NOMO-1 treated with DMSO at 0.1 percent for 48 hours (cell line): ENCODE data around the gene FAM156A.
"Not testable (repeated sequence)": the region's sequence is repeated elsewhere in the genome, so short reads cannot be mapped to it uniquely, and the experiment has no call there.

Experiments
- DNase-seq: peaks from one replicate; lab custom pipeline; 2025; ENCODE audit not compliant: unreplicated experiment; lab: John Stamatoyannopoulos, UW

The FAM156A gene, protein sequence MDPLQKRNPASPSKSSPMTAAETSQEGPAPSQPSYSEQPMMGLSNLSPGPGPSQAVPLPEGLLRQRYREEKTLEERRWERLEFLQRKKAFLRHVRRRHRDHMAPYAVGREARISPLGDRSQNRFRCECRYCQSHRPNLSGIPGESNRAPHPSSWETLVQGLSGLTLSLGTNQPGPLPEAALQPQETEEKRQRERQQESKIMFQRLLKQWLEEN

DNA sequence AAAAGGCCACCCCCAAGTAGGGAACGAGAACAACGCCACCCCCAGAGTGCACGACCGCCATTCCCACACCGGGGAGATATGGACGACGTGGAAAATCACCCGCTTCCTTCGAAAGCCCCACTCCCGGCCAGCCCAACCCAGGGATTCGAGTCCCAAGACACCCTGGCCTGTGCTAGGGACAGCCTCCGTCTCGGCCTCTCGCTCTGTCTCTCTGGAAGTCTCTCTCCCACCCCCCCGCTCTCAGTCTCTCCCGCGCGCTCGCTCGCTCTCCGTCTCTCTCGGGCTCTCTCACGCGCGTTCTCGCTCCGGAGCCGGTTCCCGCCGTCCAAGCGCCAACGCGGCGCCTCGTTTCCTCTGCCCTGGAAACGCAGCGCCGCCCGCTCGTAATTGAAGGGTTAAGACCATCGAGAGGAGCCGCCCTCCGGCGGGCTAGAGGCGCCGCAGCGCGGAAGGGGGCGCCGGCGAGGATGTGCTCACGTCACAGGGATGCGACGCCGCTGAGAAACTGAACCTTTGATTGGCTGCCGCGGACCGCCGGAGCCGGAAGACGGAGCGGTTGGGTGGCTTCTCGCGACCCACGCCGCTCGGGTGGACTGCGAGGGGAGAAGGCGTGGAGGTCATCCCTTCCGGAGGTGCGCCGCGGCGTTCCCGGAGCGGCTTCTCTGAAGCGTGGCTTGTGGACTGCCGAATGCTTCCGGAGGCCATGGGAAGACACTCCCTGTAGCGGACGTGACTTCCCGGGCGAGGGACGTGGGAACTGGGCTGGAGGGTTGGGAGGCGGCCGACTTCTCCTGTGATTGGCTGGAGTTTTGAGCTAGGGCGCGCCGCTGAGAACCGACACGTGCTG is at the start of gene FAM156A:
Gene FAM156A, minus strand, starts transcription at position 406 of the 847 bp plus-strand sequence. CDS start 9,930 bp downstream, outside the sequence.
- not testable (repeated sequence) for DNase-seq

GRCh38 chrX:53005327-53005726 is 47.0 kb upstream of the FAM156A start:
- no peak for DNase-seq

DNA sequence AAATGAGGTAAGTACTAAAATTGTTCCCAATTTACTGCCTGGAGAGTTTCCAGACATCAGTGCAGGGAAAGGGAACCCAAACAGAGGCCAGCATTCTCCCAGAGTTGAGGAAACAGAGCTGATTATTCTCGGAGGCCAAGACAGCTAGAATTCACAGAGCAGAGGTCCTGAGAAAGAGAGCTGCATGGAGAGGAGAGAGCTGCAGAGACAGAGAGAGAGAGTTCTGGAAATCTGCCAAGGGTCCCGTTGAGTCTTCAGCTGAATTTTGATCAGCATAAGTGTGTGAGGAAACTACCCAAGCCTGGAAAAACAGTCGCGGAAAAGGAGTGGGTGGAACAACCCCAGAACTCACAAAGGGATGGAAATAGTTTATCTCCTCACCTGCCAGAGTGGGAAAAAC is 46.5 kb upstream of the FAM156A start:
- no peak for DNase-seq

- no peak for DNase-seq
These were observed 45.7 kb upstream of the FAM156A start for GRCh38 chrX:53004038-53004437.

DNA sequence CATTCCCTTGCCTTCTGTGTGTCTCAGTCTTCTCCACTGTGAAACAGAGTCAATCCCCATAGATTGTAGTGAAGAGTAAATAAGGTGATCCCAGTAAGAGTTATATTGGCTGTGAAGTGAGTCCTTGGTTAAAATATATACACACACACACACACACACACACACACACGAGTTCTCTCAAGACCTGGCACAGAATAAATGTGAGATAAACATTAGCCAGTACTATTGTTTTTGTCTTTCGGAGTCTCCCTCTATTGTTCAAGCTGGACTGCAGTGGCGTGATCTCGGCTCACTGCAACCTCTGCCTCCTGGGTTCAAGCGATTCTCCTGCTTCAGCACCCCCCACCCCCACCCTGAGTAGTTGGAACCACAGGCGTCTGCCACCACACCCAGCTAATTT is 44.8 kb upstream of the FAM156A start:
- DNase-seq, result no peak

DNA sequence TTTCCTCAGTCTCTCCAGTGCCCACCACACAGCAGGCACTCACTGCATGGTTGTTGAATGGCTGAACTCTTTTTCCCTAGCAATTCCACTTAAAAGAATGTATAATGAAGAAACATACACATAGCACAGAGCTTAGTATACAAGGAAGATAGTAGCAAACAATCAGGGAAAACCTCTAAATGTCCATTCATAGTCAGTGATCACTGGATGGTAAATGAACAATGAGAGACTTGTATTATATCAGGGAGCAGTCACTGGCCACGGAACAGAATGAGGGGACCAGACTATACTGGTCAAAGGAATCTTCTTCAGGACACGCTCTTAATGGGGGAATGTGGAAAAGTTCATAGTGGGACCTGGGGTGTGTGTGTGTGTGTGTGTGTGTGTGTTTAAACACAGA is 43.6 kb upstream of the FAM156A start:
- DNase-seq, result no peak

DNA sequence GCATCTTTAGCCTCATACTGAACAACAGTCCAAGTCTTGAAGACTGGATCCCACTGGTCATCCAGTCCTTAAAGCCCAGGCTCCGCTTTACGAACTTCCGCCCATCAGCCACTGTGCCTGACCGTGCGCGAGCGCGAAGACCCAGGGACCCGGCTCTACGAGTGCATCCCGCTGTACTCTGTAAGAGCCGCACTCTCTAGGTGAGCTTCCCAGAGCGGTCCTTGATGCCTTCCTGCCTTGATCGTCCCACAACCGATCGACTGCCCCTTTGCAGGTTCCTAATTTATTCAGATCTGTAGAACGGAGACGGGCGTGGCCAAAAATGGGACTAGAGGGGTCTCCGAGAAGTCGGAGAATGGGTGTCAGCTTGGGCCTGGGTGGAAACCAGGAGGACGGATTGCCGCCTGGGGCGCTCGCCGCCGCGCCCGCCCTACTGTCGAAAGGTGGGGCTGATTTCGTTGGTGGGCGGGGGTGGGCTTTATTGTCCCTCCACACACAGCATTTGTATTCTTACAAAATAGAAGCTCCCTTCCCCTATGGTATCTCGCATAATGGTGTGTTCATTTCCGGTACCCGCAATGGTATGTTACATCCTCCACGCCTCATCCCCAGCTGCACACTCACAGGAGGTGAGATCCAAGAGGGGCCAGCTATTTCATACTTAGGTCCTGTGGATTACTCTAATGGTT is 42.3 kb upstream of the FAM156A start:
- DNase-seq, result no peak

DNA sequence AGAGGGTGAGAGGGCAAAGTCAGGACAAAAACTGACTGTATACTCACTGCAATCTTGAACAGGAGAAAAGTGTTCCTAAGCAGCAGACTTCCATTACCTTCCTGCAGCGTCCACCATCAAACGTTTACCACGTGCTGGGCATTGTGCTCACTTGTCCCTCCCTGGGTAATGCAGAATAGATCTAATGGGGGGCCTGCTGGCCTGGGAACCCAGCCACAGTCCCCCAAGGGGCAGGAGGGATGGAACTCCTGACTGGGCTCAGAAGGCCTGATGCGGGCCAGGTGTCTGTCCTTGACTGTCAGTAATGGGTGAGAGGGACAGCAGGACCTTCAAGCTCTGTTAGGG is 37.6 kb upstream of the FAM156A start:
- DNase-seq, result no peak

DNA sequence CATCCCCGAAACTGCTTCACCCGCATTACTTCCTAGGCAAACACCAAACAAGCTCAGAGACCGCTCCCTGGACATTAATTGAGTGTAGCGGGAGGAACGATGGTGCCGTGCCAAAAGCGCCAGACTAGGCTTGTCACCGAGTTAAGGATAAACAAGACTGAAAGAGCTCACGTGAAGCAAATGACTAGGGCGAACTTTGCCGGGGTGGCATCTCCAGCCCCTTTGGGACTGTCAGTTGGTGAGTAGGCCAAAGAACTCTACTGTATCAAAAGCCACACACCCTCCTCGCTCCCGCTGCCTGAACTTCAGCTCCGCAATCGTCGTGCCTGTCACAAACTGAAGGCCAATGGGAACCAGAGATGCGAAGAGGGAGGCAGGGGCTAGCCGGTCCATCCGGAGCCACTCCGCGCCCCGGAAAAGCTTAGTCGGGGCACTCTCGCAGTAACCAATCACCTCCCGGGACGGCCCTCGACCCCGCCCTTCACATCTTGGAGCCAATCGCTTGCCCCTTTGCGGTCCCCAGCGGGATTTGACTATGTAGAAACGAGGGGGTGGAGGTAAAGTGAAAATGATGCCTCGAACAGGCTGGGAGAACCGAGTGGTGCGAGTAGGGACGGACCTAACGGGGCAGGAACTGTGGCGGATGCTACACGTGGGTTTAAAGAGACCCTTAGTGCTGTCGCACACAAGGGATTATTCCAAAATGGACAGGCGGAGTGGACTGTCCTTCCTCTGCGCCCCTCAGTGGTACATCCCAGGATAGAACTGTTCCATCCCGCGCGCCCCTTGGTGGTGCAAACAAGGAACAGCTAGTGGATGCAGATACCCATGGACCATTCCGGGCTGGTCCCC is 37.0 kb upstream of the FAM156A start:
- DNase-seq, result peak; percentile 91

DNA sequence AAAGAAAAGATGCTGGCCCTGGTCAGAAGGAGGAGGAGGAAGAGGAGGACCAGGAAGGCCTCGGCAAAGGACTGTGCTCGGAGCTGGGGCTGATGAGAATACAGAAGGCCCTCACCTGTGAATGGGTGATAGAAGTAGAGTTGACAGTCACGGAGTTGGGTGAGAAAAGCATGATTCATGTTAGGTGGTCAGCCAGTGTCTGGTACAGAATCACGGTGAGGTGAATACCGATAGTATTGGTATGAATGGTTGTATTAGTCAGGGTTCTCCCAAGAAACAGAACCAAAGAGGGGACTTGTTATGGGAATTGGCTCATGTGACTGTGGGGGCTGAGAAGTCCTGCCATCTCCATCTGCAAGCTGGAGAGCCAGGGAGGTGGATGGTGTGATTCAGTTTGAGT is 32.5 kb upstream of the FAM156A start:
- no peak for DNase-seq

DNA sequence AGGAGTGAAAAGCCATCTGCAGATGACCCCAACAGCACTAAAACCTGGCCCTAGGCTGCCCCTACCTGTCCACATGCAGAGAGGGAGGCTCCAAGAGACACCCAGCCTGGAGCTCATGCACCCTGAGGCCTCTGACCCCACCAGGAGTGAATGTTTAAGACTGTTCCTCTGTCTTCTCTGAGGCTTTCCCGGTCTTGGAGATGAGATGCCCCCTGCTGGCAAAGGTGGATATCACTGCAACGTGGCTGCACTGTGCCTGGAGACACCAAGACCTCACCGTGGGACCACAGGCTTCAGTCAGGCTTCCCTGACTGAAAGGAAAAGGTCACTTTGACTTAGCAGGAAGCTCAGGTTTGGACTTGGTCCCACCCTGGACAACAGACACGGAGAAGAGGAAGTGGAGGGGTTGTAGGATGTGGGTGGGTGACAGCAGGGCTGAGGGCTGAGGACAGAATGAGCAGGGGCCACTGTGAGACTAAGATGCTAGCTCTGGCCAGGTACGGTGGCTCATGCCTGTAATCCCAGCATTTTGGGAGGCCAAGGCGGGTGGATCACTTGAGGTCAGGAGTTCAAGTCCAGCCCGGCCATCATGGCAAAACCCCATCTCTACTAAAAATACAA is 31.8 kb upstream of the FAM156A start:
- DNase-seq, result peak; percentile 9

GRCh38 chrX:52988985-52989917 is 30.9 kb upstream of the FAM156A start:
- DNase-seq, result no peak

DNA sequence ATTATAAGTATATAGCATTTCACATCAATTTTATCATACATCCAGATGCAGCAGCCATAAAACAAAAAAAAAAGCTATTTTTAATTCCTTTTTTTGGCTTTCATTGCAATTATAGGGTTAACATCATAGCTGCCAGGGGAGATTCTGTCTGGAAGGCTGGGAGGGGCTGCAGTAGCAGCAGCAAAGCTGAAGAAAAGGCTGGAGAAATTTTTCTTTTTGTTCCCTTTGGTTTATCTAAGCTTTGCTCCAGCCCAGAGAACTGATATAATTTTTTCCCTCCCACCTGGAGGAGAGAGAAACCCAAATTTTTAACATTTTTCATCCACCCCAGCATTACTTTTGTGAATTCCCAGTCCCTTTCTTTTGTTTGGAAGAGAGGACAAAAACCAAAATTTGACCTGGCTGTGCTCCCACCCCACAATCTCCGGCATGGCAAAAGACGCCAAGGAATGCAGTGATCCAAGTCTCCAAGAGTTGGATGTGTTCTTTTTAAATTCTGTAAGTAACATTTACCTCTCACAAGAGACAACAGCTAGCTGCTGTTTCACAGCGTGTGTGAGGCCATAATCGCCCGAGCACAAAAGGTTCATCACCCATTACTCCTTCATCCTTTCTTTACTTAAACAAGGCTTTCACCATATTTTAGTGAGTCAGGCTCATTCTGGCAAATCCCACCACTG is 25.1 kb upstream of the FAM156A start:
- no peak for DNase-seq

GRCh38 chrX:52979993-52980392 is 21.7 kb upstream of the FAM156A start:
- no peak for DNase-seq

DNA sequence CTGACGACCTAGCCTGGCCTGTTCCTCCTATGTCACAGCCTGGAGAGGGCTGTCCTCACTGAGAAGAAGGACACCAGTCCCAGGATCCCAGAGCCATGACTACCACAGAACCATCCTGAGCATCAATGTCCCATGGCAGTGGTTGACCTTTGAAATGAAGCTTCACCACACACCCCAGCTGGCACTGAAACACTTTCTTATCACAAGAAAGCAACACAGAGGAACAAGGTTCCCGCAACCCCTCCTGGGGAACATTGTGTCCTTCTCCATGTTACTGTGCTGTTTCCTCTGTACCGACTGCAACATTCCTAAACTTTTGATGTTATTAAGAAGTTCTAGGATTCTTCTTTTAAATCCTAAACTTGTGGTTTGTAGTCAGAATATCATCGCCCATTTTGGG is 21.2 kb upstream of the FAM156A start:
- no peak for DNase-seq

GRCh38 chrX:52977953-52978352 is 19.6 kb upstream of the FAM156A start:
- no peak for DNase-seq

- not testable (repeated sequence) for DNase-seq
These were observed 17.3 kb upstream of the FAM156A start for GRCh38 chrX:52975576-52975975.

- DNase-seq, result not testable (repeated sequence)
These were observed 16.1 kb upstream of the FAM156A start for GRCh38 chrX:52974336-52974992.
